Measurements from ENCODE around the gene CPE.

- TF ChIP-seq CTCF (IDR thresholded peaks at IDR 0.05; ENCODE audit: insufficient read depth, low read length) (no peak), REST (IDR thresholded peaks at IDR 0.05; ENCODE audit: insufficient replicate concordance, low read depth) (no peak)
Observed at GRCh38 chr4:165418073-165418472, 39.3 kb downstream of the CPE start.

Measured in HL-60 (cell line).